Stimulated activated CD4-positive, alpha-beta T cell treated with anti-CD3 and anti-CD28 coated beads, Interleukin-4, amount 100 ng/mL, for 24 hours (primary cell): ENCODE results near the gene RPL39L.

Source experiments
- DNase-seq: peaks from one replicate; pipeline ENCODE4 v3.0.0-alpha.2; 2020

Gene RPL39L

DNA sequence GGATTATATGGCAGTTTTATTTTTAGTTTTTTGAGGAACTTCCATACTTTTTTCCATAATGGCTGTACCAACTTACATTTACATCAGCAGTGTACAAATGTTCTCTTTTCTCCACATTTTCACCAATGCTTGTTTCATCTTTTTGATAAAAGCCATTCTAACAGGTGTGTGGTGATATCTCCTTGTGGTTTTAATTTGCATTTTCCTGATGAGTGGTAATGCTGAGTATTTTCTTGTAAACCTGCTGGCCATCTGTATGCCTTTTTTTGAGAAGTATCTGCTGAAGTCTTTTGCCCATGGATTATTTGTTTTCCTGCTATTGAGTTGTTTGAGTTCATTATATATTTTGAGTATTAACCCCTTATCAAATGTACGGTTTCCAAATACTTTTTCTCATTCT lies 50.6 kb downstream of the RPL39L start:
- no peak for DNase-seq

- DNase-seq: no peak
Measured at GRCh38 chr3:187086831-187087230, 52.5 kb downstream of the RPL39L start.

DNA sequence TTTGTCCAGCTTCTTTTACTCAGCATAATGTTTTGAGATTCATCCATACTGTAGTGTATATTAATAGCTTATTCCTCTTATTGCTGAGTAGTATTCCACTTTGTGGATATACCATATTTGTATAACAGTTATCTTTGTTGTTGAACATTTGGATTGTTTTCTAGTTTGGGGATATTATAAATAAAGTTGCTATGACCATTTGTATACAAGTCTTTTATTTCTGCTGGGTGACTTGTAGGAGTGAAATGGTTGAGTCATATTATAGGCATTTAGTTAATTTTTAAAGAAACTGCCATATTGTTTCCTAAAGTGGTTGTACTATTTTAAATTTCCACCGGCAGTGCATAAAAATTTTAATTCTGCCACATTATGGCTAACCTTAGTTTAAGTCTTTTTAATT lies 53.4 kb downstream of the RPL39L start:
- no peak for DNase-seq

DNA sequence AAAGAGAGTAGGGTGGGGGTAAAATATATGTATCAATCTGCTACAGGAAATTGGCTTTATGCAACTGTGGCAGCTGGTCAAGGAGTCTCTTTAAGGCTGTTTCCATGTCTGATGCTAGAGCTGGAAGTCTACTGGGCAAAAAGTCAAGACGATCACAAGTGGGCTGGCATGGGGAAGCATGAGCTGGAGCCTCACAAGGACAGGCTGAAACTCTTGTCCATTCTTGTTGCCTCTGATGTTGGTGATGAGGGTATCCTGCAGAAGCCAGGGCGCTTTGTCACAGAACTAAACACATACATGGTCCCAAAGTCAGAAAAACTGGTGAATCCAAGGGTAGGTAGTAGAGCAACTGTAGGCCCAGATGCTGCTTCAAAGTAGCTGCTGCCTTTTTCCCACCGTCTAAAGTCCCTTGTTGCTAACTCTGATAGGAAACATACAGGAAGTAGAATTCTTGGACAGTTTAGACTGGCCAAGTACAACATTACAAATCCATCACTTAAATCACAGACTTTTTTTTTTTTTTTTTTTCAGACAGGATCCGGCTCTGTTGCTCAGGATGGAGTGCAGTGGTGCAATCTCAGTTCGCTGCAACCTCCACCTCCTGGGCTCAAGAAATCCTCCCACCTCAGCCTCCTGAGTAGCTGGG lies 54.2 kb downstream of the RPL39L start:
- no peak for DNase-seq

DNA sequence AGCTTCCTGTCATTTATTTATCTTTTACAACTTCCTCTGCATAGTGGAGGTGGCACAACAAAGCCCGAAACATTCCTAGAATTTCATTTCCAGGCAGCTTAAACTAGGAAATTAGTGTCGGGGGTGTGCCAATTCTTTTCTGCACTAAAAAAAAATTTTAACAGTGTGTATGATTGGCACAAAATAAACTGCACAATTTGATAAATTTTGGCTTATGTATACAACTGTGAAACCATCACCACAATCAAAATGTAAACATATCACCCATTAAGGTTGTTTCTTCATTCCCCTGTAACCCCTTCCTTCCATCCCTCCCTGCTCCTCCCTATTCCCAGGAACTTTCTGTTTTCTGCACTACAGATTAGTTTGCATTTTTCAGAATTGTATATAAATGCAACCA lies 54.7 kb downstream of the RPL39L start:
- DNase-seq: no peak

GRCh38 chr3:187084126-187084525 lies 55.2 kb downstream of the RPL39L start:
- no peak for DNase-seq

DNA sequence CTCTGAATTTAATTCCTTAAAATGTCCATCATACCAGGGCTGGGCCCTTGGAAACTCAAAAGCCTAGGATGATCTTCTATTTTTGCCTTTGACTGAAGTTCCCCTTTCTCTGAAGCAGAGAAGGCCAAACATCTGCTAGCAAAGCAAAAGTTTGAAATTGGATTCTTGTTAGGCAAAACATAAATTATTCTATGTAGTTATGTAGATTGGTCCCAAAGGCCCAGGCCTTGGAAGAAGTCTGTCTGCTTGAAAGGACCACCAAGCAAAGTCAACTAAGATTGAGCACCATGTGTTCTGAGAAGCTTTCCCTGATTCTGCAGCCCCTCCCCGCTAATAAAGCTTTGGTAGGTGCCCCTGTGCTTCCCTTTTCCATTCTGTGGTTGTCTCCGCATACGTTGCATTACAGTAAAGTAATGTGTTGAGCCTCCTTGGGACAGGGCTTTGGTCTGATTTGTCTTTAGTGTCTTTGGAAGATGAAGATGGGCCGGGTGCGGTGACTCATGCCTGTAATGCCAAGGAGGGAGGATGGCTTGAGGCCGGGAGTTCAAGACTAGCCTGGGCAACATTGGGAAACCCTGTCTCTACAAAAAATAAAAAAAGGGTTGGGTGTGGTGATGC lies 56.4 kb downstream of the RPL39L start:
- no peak for DNase-seq

- no peak for DNase-seq
Measured at GRCh38 chr3:187080799-187081450, 58.4 kb downstream of the RPL39L start.

DNA sequence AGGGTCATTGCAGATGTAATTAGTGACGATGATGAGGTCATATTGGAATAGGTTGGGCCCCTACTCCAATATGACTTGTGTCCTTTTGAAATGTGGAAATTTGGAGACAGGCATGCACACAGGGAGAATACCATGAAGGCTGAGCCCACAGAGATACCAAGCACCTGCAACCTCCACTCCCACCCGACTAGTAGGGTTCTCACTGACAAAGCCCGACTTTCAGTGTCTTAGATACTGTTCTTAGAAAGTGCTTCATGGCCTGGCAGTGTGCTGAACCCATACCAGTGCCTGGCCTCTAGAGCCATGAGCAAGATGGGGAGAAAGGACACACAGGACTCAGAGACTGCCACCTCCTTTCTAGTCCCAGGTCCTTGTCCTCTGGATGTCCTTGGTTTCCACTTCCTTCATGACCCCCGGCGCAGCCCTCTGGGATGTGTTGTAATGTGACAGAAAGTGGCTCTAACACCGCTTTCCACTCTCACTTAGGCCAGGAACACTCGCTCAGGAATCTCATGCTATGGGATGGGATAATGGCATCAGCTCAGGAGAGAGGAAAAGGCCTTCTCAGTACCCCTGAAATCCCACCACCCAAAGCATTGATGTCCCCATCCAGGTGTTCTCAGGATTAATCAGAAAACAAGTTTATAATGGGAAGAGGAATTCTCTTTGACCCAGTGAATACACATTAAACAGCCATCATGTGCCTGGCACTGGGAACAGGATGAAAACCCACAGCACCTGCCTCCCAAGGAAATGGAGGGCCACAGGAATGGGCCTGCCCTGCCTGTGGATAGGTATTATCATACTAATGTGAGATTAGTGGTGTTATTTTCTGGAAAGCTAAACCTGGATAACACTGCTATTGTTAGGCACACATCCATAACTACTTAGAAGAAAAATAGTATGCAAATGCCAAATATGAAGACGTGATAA lies 59.9 kb downstream of the RPL39L start:
- DNase-seq: no peak

DNA sequence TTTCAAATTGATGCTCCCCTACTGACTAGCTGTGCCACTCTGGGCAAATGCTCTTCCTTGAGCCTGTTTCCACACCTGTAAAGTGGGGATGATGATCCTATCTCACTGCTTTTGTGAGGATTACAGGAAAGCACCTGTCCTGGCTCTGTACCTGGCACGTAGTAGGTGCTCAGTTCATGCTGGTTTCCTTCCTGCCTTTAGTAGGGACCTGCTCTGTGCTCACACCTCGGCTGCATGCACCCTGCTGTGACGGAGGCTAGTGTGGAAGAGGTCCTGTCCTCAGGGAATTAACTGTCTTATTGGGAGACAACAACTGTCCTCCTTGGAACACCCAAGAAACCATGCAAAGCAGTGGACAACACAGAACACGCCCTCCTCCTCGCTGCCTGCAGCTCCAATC lies 61.8 kb downstream of the RPL39L start:
- DNase-seq: no peak

- no peak for DNase-seq
Measured at GRCh38 chr3:187077085-187077484, 62.2 kb downstream of the RPL39L start.

- no peak for DNase-seq
Measured at GRCh38 chr3:187076297-187076696, 63.0 kb downstream of the RPL39L start.

DNA sequence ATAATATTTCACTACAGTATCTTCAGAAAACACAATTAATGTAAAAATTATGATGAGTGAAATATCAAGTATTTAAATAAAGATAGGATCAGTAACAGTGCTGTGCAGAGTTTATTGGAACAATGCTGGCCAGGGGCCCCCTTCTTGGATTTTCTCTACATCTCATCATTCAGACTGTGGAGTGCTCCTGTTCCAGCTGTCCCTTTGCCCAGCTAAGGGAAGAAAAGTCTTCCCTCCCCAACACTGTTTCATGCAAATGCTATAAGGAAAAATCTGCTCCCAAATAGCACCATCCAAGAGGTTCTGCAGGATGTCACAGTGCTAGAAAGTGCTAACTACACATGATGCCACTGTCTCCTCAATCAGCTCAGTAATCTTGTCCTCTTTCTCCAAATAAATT lies 64.5 kb downstream of the RPL39L start:
- DNase-seq: no peak

DNA sequence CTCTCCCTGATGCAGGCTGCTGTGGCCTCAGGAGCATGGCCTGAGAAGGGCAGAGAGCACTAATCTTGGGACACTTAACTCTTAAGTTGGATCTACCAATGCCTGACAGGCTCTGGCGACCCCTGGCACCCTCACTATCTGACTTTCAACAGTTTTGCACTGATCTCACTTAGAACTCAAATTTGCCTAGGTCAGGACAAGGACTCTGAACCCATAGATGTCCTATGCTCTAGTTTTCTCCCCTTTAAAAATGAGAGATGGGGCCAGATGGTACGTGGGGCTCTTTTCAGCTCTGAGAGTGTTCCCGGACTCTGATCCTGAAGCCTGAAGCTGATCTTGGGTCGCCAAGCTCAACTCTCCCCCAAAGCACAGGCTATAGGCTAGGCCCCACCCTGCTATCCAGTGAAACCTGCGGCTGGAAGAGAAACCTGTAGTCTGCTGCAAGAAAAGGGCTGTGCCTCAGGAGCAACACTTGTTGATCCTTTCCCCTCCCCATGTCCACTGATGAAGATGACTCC lies 65.7 kb downstream of the RPL39L start:
- DNase-seq: no peak

GRCh38 chr3:187072511-187072910 lies 66.8 kb downstream of the RPL39L start:
- DNase-seq: no peak

DNA sequence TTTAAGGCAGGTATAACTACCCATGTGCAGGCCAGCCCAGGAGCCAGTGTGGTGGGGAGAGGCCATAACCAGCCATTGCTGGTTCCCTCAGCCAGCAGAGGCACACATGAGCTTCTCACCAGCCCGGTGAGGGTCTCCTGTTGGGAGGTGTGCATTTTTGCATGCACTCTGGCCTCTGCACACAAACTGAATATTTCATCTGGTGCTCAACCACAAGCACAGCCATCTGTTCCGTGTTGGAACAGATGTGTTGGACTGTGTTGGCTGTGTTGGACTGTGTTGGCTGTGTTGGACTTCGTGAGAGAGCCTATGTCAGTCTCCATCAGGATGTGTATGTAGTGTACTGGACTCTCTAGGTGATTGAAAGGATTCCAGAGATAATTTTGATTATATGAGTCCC lies 67.2 kb downstream of the RPL39L start:
- DNase-seq: no peak
